GM21367 (cell line): Measurements from ENCODE around the gene NDRG3.
"Not testable (repeated sequence)": the region's sequence is repeated elsewhere in the genome, so short reads cannot be mapped to it uniquely, and the experiment has no call there.

Experiments
- ATAC-seq: cut with Tn5 transposase; IDR thresholded peaks from one replicate; pipeline ENCODE4 v1.9.1; 2021; ENCODE audit not compliant: unreplicated experiment

The NDRG3 gene

DNA sequence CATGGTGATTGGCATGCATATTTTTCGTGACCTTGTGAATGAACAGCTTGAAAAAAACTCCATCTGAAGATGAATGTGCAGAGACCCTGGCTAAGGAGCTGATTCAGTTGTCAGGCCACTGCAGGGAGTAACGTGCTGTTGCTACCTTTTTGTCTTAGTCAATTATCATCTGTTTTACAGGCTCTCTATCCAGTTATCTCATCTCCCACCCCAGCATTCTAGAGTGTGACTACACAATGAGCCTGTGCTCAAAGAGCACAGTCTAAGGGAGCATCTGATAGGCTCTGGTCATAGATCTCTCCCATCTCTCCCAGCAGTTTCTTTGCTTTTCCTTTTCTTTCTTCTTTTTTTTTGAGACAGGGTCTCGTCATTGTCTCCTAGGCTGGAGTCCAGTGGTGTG is 45.5 kb downstream of the NDRG3 start:
- ATAC-seq, result no peak

DNA sequence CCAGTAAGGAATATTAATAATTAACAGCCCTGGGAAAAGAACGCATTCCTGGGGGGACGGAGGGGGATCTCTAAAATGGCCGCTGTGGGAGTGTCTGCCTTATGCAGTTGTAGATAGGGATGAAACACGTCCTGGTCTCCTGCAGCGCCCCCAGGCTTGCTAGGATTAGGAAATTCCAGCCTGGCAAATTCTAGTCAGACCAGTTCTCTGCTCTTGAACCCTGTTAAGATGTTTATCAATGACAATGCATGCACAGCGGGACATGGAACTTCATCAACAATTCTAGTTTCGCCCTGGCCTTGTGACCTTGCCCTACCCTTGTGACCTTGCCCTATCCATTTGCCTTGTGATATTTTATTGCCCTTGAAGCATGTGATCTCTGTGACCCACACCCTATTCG is 50.4 kb downstream of the NDRG3 start:
- ATAC-seq, result not testable (repeated sequence)

DNA sequence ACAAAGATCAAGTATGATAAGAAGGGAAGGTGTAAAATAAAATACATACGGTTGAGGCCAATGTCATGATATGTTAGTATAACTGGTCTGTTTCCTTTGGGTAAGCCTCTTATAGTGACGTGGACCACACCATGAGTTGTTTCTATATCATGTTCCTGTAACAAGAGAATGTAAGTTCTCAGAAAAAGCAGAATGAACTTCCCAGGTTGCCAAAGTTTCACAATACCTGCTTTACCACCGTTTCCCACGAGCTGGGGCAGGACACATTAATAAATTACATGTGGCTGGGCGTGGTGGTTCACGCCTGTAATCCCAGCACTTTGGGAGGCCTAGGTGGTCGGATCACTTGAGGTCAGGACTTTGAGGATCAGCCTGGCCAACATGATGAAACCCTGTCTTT is 57.3 kb downstream of the NDRG3 start:
- no peak for ATAC-seq

DNA sequence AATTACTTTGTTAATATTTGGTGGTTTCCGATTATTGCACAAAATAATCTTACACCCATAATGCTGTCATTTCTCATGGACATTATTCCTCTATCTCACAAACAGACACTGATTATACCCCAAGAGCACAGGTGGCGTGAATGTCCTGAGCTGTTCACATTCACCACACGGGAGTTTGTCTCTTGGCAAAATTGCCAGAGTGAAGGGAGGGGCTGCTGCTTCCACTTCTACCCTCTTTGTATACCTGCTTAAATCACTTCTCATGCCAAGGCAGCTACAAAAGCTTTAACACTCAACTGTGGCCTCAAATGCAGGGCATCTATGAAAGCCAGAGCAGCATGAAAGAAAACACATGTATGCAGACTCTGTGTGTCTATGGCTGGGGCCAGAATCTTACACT is 58.0 kb downstream of the NDRG3 start:
- no peak for ATAC-seq

DNA sequence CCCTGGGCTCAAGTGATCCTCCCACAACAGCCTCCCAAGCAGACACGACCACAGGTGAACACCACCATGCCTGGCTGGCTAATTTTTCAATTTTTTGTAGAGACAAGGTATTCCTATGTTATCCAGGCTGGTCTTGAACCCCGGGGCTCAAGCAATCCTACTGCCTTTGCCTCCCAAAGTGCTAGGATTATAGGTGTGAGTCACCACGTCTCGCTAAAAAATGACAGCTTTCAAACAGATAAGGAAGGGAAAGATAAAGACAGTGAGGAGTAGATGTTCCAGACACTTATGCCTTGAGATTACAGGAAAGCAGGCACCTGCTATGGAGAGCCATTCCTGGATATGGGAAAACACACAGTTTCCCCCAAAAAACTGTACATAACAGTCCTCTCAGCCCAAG is 58.9 kb downstream of the NDRG3 start:
- ATAC-seq, result no peak

DNA sequence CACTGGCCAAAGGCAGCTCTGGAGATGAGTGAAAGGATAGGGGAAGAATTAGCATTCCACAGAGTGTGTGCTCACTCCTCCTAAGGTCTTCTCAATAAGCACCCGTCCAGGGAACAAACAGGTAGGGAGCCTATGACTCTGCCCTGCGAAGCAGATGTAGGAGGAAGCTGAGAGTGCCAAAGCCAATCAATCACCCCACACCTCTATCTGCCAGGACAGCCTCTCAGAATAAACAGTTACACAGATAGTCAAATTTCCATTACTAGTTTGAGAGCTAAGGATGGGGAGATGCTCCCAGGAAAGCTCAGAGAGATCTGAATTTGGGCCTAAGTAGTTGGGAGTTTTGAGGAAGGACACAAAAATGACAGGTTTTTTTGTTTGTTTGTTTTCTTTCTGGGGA is 59.4 kb downstream of the NDRG3 start:
- ATAC-seq, result no peak

DNA sequence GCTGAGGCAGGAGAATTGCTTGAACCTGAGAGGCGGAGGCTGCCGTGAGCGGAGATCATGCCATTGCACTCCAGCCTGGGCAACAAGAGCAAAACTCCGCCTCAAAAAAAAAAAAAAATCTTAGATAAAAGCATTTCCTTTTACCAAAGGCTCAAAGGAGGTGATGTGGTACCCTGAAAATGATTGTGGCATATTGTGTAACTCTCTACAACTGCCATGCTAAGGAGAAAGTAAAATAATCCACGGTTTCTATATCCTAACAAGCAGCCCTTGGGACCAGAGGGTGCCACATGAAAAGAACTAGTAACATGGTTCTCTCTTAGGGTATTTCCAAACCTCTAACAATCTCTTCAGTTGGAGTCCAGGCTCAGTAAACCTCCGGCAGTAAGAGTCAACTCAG is 61.1 kb downstream of the NDRG3 start:
- no peak for ATAC-seq

DNA sequence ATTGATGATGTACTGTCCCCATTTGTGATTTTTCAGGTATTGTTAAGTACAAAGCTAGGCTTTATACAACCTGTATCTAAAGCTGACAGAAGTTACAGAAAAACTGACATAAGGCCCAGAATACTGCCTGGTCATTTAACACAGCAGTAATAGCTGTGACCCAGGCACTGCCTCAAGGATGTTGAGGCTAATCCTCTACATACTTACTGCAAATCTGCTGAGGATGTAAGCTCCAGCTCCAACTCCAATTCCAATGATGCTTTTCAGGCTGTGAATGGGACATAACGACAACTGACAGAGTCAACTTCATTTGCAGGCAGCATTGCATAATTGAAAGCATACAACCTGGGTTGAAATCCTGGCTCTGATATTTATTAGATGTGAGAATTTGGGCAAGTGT is 63.6 kb downstream of the NDRG3 start:
- ATAC-seq, result no peak

DNA sequence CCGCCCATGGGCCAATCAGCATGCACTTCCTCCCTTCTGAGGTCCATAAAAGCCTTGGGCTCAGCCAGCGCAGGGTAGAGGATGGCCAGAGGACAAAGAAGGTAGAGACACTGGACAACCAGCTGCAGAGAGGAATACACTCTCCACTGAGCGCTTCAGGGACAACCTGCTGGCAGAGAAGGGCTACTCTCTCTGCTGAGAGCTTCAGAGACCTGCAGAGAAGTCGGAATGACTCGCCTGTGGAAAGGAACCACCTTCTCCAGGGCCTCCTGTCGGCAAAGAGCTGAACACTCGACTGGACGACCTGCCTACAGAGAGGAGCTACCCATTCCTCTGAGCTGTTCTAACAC is 68.5 kb downstream of the NDRG3 start:
- no peak for ATAC-seq

DNA sequence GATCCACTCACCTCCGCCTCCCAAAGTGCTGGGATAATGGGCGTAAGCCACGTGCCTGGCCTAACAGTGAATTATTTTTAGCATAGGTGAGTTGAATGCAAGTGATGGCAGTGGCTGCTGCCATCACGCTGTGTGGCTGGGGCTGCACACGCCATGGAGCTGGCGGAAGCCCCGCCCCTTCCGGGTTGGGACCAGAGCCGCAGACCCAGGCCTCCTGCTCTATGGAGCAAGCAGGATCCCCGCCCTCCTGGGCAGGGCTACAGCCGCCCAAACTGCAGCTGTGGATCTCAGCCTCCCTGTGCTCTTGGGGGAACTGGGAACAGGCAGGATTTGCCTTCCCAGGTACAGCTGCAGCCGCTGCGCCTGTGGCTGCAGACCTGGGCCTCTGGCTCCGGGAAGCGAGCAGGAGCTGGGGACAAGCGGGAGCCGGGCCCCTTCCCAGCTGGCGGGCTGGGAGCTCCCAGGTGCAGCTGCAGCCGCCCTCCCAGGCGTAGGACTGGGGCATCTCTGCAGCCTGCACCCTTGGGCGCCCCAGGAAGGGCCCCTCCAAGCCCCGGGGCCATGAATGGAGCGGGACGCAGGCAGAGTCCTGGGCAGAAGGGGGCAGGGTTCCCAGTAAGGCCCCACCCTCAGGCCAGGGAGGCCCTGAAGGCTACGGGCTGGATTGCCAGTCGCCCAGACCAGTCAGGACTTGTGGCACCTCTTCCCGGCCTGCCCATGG is 69.0 kb downstream of the NDRG3 start:
- ATAC-seq, result no peak

DNA sequence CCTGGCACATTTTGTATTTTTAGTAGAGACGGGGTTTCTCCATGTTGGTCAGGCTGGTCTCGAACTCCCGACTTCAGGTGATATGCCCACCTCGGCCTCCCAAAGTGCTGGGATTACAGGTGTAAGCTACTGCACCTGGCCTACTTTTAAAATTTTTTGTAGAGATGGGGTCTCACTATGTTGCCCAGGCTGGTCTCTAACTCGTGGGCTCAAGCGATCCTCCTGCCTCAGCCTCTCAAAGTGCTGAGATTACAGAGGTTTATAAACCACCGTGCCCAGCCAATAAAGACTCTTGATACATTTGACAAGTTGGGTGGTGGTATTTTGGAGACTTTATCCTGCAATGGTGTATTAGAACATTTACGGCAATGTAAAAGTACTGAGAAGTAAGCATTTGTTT is 70.3 kb downstream of the NDRG3 start:
- not testable (repeated sequence) for ATAC-seq

DNA sequence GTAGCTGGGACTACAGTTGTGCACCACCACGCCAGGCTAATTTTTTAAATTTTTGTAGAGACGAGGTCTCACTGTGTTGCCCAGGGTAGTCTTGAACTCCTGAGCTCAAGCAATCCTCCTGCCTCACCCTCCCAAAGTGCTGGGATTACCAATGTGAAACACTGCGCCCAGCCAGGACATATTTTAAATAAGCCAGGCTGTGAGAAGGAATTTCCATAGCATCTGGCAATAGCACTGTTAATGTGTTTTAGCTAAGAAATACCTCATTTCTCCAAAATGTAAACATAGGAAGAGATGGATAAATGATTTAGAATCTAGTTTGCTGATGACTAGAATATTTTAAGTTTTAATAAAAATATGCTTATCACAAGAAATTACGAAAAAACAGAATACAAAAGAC is 72.9 kb downstream of the NDRG3 start:
- ATAC-seq, result no peak

DNA sequence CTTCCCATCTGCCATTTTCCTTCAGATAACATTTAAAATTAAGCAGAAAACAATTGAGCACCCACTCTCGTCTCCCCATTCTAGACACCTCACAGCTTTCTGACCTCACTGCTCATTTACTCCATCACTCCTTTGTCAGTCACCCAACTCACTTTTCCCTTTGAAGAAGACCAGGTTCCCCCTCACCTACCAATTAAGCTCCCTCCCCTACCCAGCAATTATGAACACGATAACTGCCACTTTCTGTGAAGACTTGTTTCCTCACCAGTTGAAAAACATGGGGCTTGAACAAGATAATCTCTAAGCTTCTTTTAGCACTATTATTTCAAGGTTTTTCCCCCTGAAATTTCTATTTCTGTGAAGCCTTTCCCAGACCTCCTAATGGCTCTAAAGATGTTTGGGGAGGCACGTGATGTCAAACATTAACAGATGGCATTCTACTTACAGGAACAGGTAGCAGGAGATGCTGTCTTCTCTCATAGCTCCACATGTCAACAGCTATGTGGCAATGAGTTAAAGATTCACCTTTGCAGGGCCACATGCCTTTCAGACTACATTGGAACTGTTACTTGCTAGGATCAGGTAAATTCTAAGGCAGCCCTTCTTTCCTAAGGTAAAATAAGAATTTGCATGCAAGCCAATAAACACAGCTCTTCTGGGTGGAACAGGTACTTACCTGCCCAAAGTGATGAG is 75.1 kb downstream of the NDRG3 start:
- ATAC-seq, result no peak

DNA sequence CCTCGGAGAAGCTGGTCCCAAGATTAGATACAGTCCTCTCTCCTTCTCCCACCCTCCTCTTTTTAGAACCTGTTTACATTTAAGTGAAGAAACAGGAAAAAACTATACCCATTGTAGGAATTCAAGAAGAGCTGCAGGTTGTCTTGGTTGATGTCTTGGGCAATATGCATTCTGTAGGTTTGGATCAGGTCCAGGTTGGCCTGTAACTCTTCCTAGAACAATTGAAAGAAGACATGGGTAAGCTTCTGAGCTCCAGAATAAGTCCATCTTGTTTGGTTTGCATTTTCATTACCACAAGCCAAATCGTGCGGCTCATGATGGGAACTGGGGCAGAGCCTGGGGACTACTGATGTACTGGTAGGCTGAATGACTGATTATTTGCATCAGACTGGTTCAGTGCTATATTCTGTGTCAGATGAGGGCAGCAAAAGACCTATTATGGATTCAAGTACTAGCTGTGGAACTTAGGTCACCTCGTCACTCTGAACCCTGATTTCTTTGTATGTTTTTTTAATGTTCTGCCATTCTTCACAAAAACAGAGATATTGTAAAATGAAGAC is 79.6 kb downstream of the NDRG3 start:
- no peak for ATAC-seq

DNA sequence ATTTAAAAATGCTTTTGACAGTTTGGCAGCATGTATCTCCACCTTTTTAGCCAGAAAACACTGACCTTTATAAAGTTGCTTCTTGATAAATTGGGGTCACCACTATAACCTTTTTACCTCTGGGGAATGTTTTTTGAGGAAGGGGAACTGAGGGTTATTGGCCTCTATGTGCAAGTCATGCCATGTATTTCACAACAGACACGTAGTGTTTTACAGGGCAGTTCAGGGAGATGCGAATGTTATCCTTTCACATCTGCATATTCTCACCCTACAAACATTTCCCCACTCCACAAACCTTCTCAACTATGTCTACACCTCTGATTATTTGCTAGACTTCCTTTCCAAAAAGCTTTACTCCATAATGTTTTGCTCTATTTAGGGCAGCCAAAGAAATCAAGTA is 82.9 kb downstream of the NDRG3 start:
- no peak for ATAC-seq

DNA sequence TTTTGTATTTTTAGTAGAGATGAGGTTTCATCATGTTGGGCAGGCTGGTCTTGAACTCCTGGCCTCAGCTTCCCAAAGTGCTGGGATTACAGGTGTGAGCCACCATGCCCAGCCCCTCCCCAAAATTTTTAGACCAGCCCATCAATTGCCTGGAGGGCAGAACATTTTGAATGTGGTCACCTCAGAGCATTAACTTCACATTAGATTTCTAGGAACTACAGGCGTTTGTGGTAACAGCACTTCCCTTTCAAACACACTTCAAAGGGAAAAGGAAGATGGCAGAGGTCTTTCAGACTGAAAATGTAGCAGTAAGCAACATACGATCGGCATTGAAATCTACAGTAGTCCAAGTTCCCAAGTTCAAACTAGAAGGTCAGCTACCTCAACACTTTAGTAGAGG is 87.6 kb downstream of the NDRG3 start:
- no peak for ATAC-seq

DNA sequence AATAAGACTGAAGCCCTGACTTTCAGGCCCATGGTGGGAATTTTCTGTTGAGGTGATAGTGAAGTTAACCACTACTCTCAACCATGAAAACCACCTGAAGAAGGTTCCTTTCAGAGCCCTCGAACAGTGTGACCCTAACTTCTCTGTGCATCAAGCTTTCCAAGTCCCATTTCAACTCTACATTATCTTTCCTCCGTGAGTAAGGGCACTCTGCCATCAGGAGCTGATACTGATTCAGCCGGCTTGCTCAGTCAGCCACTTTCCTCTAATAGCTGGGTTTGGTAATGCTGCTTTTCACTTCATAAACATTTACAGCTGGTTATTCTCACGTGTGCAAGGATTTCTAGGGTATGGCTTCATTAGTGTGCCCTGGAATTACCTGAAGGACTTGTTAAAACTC is 89.2 kb downstream of the NDRG3 start:
- ATAC-seq, result no peak

DNA sequence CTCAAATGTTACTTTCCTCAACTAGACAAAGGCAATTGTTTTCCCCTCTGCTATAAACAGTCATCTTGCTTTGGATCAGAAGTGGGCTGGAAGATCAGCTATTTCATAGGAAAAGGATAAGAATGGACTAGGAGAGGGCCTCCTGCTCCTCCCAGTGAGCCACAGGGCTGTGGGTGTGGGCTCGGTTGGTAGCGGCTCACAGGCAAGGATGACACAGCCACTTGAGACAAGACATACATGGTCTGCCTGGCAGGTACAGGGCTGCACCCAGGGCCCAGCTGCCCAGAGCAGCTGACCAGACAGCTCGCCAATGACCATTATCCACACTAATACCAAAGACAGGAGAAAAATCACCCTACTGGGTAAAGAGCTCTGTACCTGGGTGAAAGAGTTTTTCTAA is 90.9 kb downstream of the NDRG3 start:
- no peak for ATAC-seq

DNA sequence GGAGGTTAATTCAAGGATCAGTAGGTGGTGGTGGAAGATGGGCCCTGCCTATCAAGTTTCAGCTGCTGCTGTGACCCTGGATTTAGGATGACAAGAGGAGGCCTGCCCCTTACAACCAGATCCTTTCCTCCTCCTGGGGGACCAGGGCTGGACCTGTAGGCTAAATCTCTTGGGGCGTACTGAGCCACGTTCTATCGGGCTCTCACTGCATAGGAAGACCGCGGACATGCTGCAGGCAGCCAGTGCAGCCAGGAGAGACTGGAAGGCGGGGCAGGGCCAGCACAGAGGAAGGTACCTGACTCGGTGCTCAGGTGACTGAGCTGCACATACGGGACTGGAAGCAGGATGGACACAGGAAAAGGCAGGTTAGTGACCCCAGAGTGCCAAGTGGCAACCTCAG is 91.4 kb downstream of the NDRG3 start:
- no peak for ATAC-seq

DNA sequence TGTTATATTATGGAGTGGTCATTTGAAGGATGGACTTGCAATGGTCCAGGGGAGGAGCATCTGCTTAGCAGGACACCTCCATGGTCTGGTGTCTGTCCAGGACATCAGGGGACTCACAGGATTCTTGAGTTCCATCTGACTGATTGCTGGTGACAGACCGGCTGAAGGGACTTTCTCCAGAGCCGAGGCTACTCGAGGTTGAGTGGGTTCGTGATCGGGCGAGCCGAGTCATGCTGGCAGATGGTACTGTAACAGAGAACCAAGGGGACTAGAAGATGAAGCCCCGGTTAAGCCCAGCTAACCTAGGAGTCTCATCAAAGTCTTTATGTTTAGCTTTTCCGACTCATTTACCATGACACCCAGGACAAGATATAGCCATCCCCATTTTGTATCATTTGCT is 92.4 kb downstream of the NDRG3 start:
- ATAC-seq, result no peak

DNA sequence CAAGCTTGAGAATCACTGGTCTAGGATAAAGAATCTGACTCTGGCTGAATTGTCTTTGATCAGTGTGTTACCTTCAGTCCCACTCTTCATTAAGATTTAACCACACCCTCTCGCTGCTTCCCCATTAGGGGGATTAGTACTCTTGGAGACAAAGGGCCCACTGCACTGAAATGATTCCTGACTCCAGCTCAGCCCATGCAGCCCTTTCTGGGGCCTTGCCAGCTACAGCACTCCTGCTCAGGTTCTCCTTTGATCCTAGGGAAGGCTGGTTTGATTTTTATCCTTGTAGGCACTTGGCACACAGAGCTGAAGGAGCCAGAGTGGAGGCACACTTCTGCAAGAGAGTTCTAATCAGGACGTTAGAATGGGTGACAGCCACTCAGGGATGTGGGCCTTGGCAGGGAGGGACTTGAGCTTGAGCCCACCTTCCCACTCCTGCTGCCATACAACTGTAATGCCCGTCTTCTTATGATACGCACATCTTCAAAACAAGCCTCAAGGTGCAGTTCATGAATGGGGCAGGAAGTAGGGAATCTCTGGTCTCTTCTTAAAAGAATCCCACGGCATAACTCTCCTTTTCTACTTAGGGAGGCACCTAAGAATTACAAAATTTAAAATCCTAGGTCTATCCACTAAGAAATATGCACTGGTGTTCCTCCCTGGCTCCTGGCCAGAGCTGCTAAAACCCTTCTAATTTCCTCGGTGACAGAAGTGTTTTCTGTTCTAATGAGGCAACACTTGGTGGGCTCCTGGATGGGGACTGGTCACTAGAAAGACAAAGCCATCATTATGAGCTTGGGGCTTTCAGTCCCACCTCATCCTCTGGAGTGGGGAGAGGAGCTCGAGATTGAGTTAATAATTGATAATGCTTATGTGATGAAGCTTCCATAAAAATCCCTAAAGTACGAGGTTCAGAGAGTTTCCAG is 98.4 kb downstream of the NDRG3 start:
- ATAC-seq, result no peak

DNA sequence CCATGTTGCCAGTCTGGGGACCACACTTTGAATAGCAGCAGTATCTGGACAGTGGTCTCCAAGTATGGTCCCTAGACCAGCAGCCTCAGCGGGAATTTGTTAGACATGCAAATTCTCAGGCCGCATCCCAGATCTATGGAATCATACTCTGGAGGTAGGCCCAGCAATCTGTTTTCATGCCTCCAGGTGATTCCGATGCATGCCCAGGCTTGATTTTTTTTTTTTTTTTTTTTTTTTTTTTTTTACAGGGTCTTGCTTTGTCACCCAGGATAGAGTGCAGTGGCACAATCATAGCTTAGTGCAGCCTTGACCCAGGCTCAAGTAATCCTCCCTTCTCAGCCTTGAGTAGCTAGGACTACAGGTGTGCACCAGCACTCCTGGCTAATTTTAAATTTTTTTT is 99.2 kb downstream of the NDRG3 start:
- ATAC-seq, result no peak
